HG03565 (cell line): ENCODE results near the gene OAT.
"Not testable (repeated sequence)": the region's sequence is repeated elsewhere in the genome, so short reads cannot be mapped to it uniquely, and the experiment has no call there.

Experiments
- ATAC-seq: cut with Tn5 transposase; IDR thresholded peaks from one replicate; pipeline ENCODE4 v1.9.1; 2021; ENCODE audit warnings: mild to moderate bottlenecking, moderate library complexity; ENCODE audit not compliant: unreplicated experiment

OAT gene

GRCh38 chr10:124447751-124448466, 29.2 kb upstream of the OAT start:
- ATAC-seq, result no peak

- ATAC-seq, result no peak
Observed at GRCh38 chr10:124446830-124447750, 28.4 kb upstream of the OAT start.

GRCh38 chr10:124441694-124442093, 23.0 kb upstream of the OAT start:
- not testable (repeated sequence) for ATAC-seq

- ATAC-seq, result peak; percentile 59
Observed at GRCh38 chr10:124436191-124436638, 17.5 kb upstream of the OAT start.

- not testable (repeated sequence) for ATAC-seq
Observed at GRCh38 chr10:124435683-124436082, 17.0 kb upstream of the OAT start.

- ATAC-seq, result no peak
Observed at GRCh38 chr10:124433461-124433860, 14.7 kb upstream of the OAT start.

- no peak for ATAC-seq
Observed at GRCh38 chr10:124430077-124430476, 11.4 kb upstream of the OAT start.

GRCh38 chr10:124429576-124429975, 10.9 kb upstream of the OAT start:
- no peak for ATAC-seq

- ATAC-seq, result no peak
Observed at GRCh38 chr10:124428207-124428777, 9.6 kb upstream of the OAT start.

- no peak for ATAC-seq
Observed at GRCh38 chr10:124425227-124425962, 6.7 kb upstream of the OAT start.

- no peak for ATAC-seq
Observed at GRCh38 chr10:124423813-124424212, 5.1 kb upstream of the OAT start.

- no peak for ATAC-seq
Observed at GRCh38 chr10:124422742-124423141, 4.0 kb upstream of the OAT start.

- no peak for ATAC-seq
Observed at GRCh38 chr10:124420254-124420653, 1.5 kb upstream of the OAT start.

- no peak for ATAC-seq
Observed at GRCh38 chr10:124419635-124420034, 912 bp upstream of the OAT start.

- peak; percentile 27 for ATAC-seq
Observed at GRCh38 chr10:124417895-124418725, 613 bp downstream of the OAT start.

GRCh38 chr10:124416733-124417132, 2.0 kb downstream of the OAT start:
- ATAC-seq, result no peak

GRCh38 chr10:124415210-124415609, 3.5 kb downstream of the OAT start:
- ATAC-seq, result no peak

- no peak for ATAC-seq
Observed at GRCh38 chr10:124414076-124414475, 4.6 kb downstream of the OAT start.

- no peak for ATAC-seq
Observed at GRCh38 chr10:124409696-124410095, 9.0 kb downstream of the OAT start.

- ATAC-seq, result no peak
Observed at GRCh38 chr10:124408357-124408756, 10.4 kb downstream of the OAT start.
